Thyroid gland (tissue), 4 donors: ENCODE data around the gene OR10J5.

Experiments used
- CTCF ChIP-seq, 6 experiments: fragments of 200-600 bp in 3 of 6; fragments of 450-650 bp in 3 of 6; sonication (generic) in 3 of 6; IDR thresholded peaks; one replicate each; pipeline ENCODE4 v1.5.1; 2016 to 2019; ENCODE audit warnings: antibody characterized with exemption in 6 of 6, mild to moderate bottlenecking in 2 of 6, inconsistent platforms in 1 of 6, moderate library complexity in 1 of 6
- POLR2A ChIP-seq, 2 donors: fragments of 450-650 bp; IDR thresholded peaks; one replicate each; pipeline ENCODE4 v1.6.1; 2017; ENCODE audit warnings: antibody characterized with exemption in 2 of 2, mild to moderate bottlenecking in 2 of 2, moderate library complexity in 1 of 2

DNA sequence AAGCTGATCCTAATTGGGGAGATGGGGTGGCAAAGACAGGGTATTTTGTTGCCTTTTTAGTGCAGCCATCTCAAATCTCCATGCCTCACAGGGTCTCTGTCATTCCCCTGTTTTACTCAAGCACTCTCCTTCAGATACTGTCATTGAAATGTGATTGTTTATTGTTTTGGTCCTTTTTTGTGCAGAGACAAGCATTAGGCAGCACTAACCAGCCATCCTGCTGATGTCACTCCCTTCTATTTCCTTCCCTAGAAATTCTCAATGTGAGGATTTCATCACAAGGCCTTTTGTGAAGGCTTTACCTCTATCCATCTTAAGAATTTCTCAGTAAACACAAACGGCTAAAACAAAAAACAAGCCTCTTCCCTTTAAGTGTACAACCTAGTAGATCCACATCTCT is 34.7 kb downstream of the OR10J5 start:
- TF ChIP-seq CTCF (IDR thresholded peaks at IDR 0.05) (no peak), POLR2A (IDR thresholded peaks at IDR 0.05) (no peak)
